ENCODE results near the gene HIVEP3.

GRCh38 chr1:41500781-41501518, 417.8 kb downstream of the HIVEP3 start:
- TF ChIP-seq POLR2A (IDR thresholded peaks at IDR 0.05), result no peak
- no peak for TF ChIP-seq CTCF (IDR thresholded peaks at IDR 0.05)
